IgD-negative memory B cell (primary cell): ENCODE results near the gene UQCRC1. TPM values are rescaled to one million over a fixed set of nuclear protein-coding genes. Genes with fewer than 3 reads are reported as not detected.

ENCODE experiments used
- H3K27ac Mint-ChIP-seq, 3 donors: one replicate each; pipeline ENCODE4 v1.8.0; 2020 to 2022; ENCODE audit warnings: mild to moderate bottlenecking in 3 of 3, mixed read lengths in 3 of 3, moderate library complexity in 1 of 3
- H3K27me3 Mint-ChIP-seq: one replicate; pipeline ENCODE4 v1.8.0; 2021; ENCODE audit warnings: mixed read lengths
- H3K36me3 Mint-ChIP-seq: one replicate; pipeline ENCODE4 v1.8.0; 2020; ENCODE audit warnings: mild to moderate bottlenecking, mixed read lengths
- H3K4me1 Mint-ChIP-seq, 3 donors: one replicate each; pipeline ENCODE4 v1.8.0; 2020 to 2022; ENCODE audit warnings: mixed read lengths in 3 of 3, mild to moderate bottlenecking in 1 of 3
- H3K4me3 Mint-ChIP-seq, 4 donors: one replicate each; pipeline ENCODE4 v1.8.0; 2020 to 2022; ENCODE audit warnings: mild to moderate bottlenecking in 4 of 4, mixed read lengths in 4 of 4, moderate library complexity in 3 of 4
- H3K9me3 Mint-ChIP-seq, 3 donors: one replicate each; pipeline ENCODE4 v1.8.0; 2020 to 2021; ENCODE audit warnings: mixed read lengths in 3 of 3, mild to moderate bottlenecking in 1 of 3
- polyA plus RNA-seq: library from polyadenylated mRNA; unstranded; fragments of 300-500 nt; fragmentation: Illumina TruSeq; gene quantifications from one replicate; pipeline ENCODE4 v1.2.3, GENCODE V29; 2021

UQCRC1 gene
- polyA plus RNA-seq, 1 donor from 2014 or later, result 147 TPM

GRCh38 chr3:48624767-48625166, 15.3 kb upstream of the UQCRC1 start:
- Mint-ChIP-seq H3K9me3 (no peaks in the 10 kb centered on the region), H3K36me3 (peaks cover 5% of the 10 kb centered on the region), H3K4me1 (peaks cover 0 to 2% (median 0%) of the 10 kb centered on the region in 3 donors), H3K27ac (no peak overlapping the region), H3K27me3 (no peaks in the 10 kb centered on the region), H3K4me3 (no peak overlapping the region)

GRCh38 chr3:48623851-48624547, 14.6 kb upstream of the UQCRC1 start:
- no peak overlapping the region for H3K4me3 Mint-ChIP-seq
- peak overlapping the region in 1 of 3 donors; percentile 34 for H3K27ac Mint-ChIP-seq
- no peaks in the 10 kb centered on the region for H3K27me3 Mint-ChIP-seq
- H3K4me1 Mint-ChIP-seq, result peaks cover 0 to 4% (median 0%) of the 10 kb centered on the region in 3 donors
- H3K36me3 Mint-ChIP-seq, result peaks cover 5% of the 10 kb centered on the region
- no peaks in the 10 kb centered on the region for H3K9me3 Mint-ChIP-seq

- Mint-ChIP-seq H3K27me3 (no peaks in the 10 kb centered on the region), H3K36me3 (no peaks in the 10 kb centered on the region), H3K27ac (peak within 1 kb of the TSS in 1 of 3 donors; percentile 76), H3K9me3 (peaks cover 0 to 8% (median 6%) of the 10 kb centered on the region in 3 donors), H3K4me1 (peaks cover 0 to 4% (median 0%) of the 10 kb centered on the region in 3 donors), H3K4me3 (no peak within 1 kb of the TSS)
Measured at GRCh38 chr3:48621461-48621869, 12.0 kb upstream of the UQCRC1 start, which contains the start of gene TMEM89. Gene TMEM89, minus strand, starts transcription at chr3:48621769. Its CDS starts 13 bp downstream, at chr3:48621756.

GRCh38 chr3:48619541-48620524, 10.4 kb upstream of the UQCRC1 start:
- H3K36me3 Mint-ChIP-seq, result no peaks in the 10 kb centered on the region
- no peaks in the 10 kb centered on the region for H3K27me3 Mint-ChIP-seq
- H3K9me3 Mint-ChIP-seq, result peaks cover 0 to 8% (median 6%) of the 10 kb centered on the region in 3 donors
- no peak overlapping the region for H3K27ac Mint-ChIP-seq
- no peak overlapping the region for H3K4me3 Mint-ChIP-seq
- H3K4me1 Mint-ChIP-seq, result peaks cover 0 to 4% (median 0%) of the 10 kb centered on the region in 3 donors

GRCh38 chr3:48617559-48617958, 8.1 kb upstream of the UQCRC1 start:
- Mint-ChIP-seq H3K9me3 (peaks cover 0 to 8% (median 6%) of the 10 kb centered on the region in 3 donors), H3K27ac (no peak overlapping the region), H3K4me1 (peaks cover 0 to 3% (median 0%) of the 10 kb centered on the region in 3 donors), H3K27me3 (no peaks in the 10 kb centered on the region), H3K36me3 (no peaks in the 10 kb centered on the region), H3K4me3 (no peak overlapping the region)

GRCh38 chr3:48614044-48614443, 4.6 kb upstream of the UQCRC1 start:
- Mint-ChIP-seq H3K36me3 (no peaks in the 10 kb centered on the region), H3K4me1 (peaks cover 3 to 6% (median 5%) of the 10 kb centered on the region in 3 donors), H3K27me3 (no peaks in the 10 kb centered on the region), H3K4me3 (no peak overlapping the region), H3K9me3 (peaks cover 0 to 8% (median 6%) of the 10 kb centered on the region in 3 donors), H3K27ac (no peak overlapping the region)

GRCh38 chr3:48612309-48612708, 2.9 kb upstream of the UQCRC1 start:
- Mint-ChIP-seq H3K27ac (peak overlapping the region in 1 of 3 donors; percentile 48), H3K27me3 (no peaks in the 10 kb centered on the region), H3K9me3 (peaks cover 0 to 3% (median 3%) of the 10 kb centered on the region in 3 donors), H3K4me1 (peaks cover 9 to 13% (median 11%) of the 10 kb centered on the region in 3 donors), H3K4me3 (peak overlapping the region in 1 of 4 donors; percentile 71), H3K36me3 (peaks cover 2% of the 10 kb centered on the region)

GRCh38 chr3:48607519-48607918, 1.9 kb downstream of the UQCRC1 start:
- Mint-ChIP-seq H3K9me3 (no peaks in the 10 kb centered on the region), H3K27ac (no peak overlapping the region), H3K4me1 (peaks cover 11 to 13% (median 13%) of the 10 kb centered on the region in 3 donors), H3K36me3 (peaks cover 4% of the 10 kb centered on the region), H3K4me3 (no peak overlapping the region), H3K27me3 (no peaks in the 10 kb centered on the region)

GRCh38 chr3:48601622-48601994, 7.8 kb downstream of the UQCRC1 start:
- Mint-ChIP-seq H3K9me3 (no peaks in the 10 kb centered on the region), H3K27me3 (no peaks in the 10 kb centered on the region), H3K36me3 (peaks cover 6% of the 10 kb centered on the region), H3K27ac (no peak overlapping the region), H3K4me3 (no peak overlapping the region), H3K4me1 (peaks cover 0 to 5% (median 0%) of the 10 kb centered on the region in 3 donors)

GRCh38 chr3:48600711-48601621, 8.5 kb downstream of the UQCRC1 start:
- peaks cover 6% of the 10 kb centered on the region for H3K36me3 Mint-ChIP-seq
- H3K27me3 Mint-ChIP-seq, result peaks cover 4% of the 10 kb centered on the region
- H3K4me1 Mint-ChIP-seq, result peaks cover 0 to 5% (median 0%) of the 10 kb centered on the region in 3 donors
- peak overlapping the region in 1 of 3 donors; percentile 23 for H3K27ac Mint-ChIP-seq
- H3K9me3 Mint-ChIP-seq, result no peaks in the 10 kb centered on the region
- no peak overlapping the region for H3K4me3 Mint-ChIP-seq

- H3K27me3 Mint-ChIP-seq, result peaks cover 10% of the 10 kb centered on the region
- peak overlapping the region in 1 of 3 donors; percentile 67 for H3K27ac Mint-ChIP-seq
- H3K36me3 Mint-ChIP-seq, result peaks cover 6% of the 10 kb centered on the region
- no peak overlapping the region for H3K4me3 Mint-ChIP-seq
- H3K9me3 Mint-ChIP-seq, result no peaks in the 10 kb centered on the region
- H3K4me1 Mint-ChIP-seq, result peaks cover 0 to 5% (median 0%) of the 10 kb centered on the region in 3 donors
Measured at GRCh38 chr3:48599509-48600285, 9.7 kb downstream of the UQCRC1 start.

GRCh38 chr3:48599077-48599501, 10.4 kb downstream of the UQCRC1 start:
- H3K36me3 Mint-ChIP-seq, result peaks cover 6% of the 10 kb centered on the region
- peak overlapping the region in 1 of 3 donors; percentile 67 for H3K27ac Mint-ChIP-seq
- H3K4me1 Mint-ChIP-seq, result peaks cover 0 to 5% (median 3%) of the 10 kb centered on the region in 3 donors
- no peaks in the 10 kb centered on the region for H3K9me3 Mint-ChIP-seq
- peaks cover 14% of the 10 kb centered on the region for H3K27me3 Mint-ChIP-seq
- peak overlapping the region in 1 of 4 donors; percentile 28 for H3K4me3 Mint-ChIP-seq

GRCh38 chr3:48598323-48599076, 10.9 kb downstream of the UQCRC1 start:
- Mint-ChIP-seq H3K27me3 (peaks cover 14% of the 10 kb centered on the region), H3K36me3 (peaks cover 6% of the 10 kb centered on the region)

More at GRCh38 chr3:48598323-48599076, 10.9 kb downstream of the UQCRC1 start:
- H3K27ac Mint-ChIP-seq, result no peak overlapping the region
- H3K4me1 Mint-ChIP-seq, result peaks cover 0 to 5% (median 3%) of the 10 kb centered on the region in 3 donors
- no peaks in the 10 kb centered on the region for H3K9me3 Mint-ChIP-seq
- H3K4me3 Mint-ChIP-seq, result no peak overlapping the region
